D721Med (cell line): Measurements from ENCODE around the gene PPP1R16B.

Source experiments
- DNase-seq: peaks from one replicate; pipeline ENCODE4 v3.0.0; 2011; ENCODE audit warnings: low spot score; ENCODE audit not compliant: insufficient read length
- FAIRE-seq: peaks from 2 replicates; lab custom pipeline; 2011; peaks lifted over from hg19 to GRCh38; lab: Jason Lieb, UNC
- CTCF ChIP-seq: IDR thresholded peaks from 2 replicates; pipeline ENCODE4 v1.5.1; 2012; ENCODE audit warnings: mild to moderate bottlenecking, control low read depth; ENCODE audit not compliant: insufficient read depth; ENCODE audit errors: missing control alignments

PPP1R16B gene

GRCh38 chr20:38804221-38804620, 1.3 kb upstream of the PPP1R16B start:
- no peak for TF ChIP-seq CTCF
- FAIRE-seq (no peak), DNase-seq (no peak)

- DNase-seq (no peak), FAIRE-seq (no peak)
- no peak for TF ChIP-seq CTCF
These were observed 605 bp upstream of the PPP1R16B start for GRCh38 chr20:38804682-38805501.

- no peak for TF ChIP-seq CTCF
- no peak for FAIRE-seq
- DNase-seq: no peak
These were observed 709 bp downstream of the PPP1R16B start for GRCh38 chr20:38805958-38806854.

GRCh38 chr20:38806855-38807655, 1.6 kb downstream of the PPP1R16B start:
- TF ChIP-seq CTCF: no peak
- no peak for DNase-seq
- no peak for FAIRE-seq

GRCh38 chr20:38809942-38810341, 4.4 kb downstream of the PPP1R16B start:
- DNase-seq: no peak
- FAIRE-seq: no peak
- no peak for TF ChIP-seq CTCF

- TF ChIP-seq CTCF: no peak
- DNase-seq (no peak), FAIRE-seq (no peak)
These were observed 5.6 kb downstream of the PPP1R16B start for GRCh38 chr20:38810926-38811630.
